ENCODE results near the gene RXFP2. TPM values are rescaled to one million over a fixed set of nuclear protein-coding genes. Genes with fewer than 3 reads are reported as not detected.
A peak's percentile ranks its signal among the peaks of the same experiment; 100 is the strongest.

RXFP2 gene
- total RNA-seq, 1 donor from 2014 or later: not detected

GRCh38 chr13:31772231-31772630, 32.9 kb downstream of the RXFP2 start:
- Mint-ChIP-seq H3K27ac (ENCODE audit: unreplicated experiment) (no peak overlapping the region), H3K27me3 (ENCODE audit: low read depth) (no peaks in the 10 kb centered on the region), H3K4me1 (ENCODE audit: low read depth) (peaks cover 38% of the 10 kb centered on the region), H3K4me3 (ENCODE audit: unreplicated experiment) (no peak overlapping the region), H3K9me3 (ENCODE audit: low read depth) (no peaks in the 10 kb centered on the region), H3K36me3 (ENCODE audit: low read depth) (no peaks in the 10 kb centered on the region)
- no peak for TF ChIP-seq CTCF (IDR thresholded peaks at IDR 0.05)
- DNase-seq (ENCODE audit: low spot score): no peak

DNA sequence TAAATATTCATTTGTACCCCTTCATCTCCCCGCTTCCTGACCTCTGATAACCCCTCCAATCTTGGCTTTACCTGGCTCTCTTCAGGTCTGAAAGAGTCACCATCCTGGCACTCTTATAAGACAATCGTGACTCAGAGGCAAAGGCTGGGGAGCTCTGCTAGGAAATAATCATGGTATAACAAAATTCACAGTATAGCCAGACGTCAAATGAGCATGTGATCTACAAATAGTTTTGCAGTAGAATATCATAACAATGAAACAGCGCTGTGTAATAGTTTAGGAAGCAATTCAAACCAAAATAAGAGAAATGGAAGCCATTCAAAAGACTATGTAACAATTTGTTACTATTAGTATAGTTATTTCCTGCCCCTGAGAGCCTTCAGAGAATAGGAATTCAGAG, 34.2 kb downstream of the RXFP2 start:
- no peaks in the 10 kb centered on the region for H3K27me3 Mint-ChIP-seq (ENCODE audit: low read depth)
- peak overlapping the region; percentile 55 for H3K27ac Mint-ChIP-seq (ENCODE audit: unreplicated experiment)
- H3K36me3 Mint-ChIP-seq (ENCODE audit: low read depth): no peaks in the 10 kb centered on the region
- DNase-seq (ENCODE audit: low spot score): no peak
- TF ChIP-seq CTCF (IDR thresholded peaks at IDR 0.05): no peak
- H3K4me1 Mint-ChIP-seq (ENCODE audit: low read depth): peaks cover 38% of the 10 kb centered on the region
- no peaks in the 10 kb centered on the region for H3K9me3 Mint-ChIP-seq (ENCODE audit: low read depth)
- no peak overlapping the region for H3K4me3 Mint-ChIP-seq (ENCODE audit: unreplicated experiment)

- Mint-ChIP-seq H3K9me3 (ENCODE audit: low read depth) (no peaks in the 10 kb centered on the region), H3K4me3 (ENCODE audit: unreplicated experiment) (no peak overlapping the region), H3K27ac (ENCODE audit: unreplicated experiment) (no peak overlapping the region), H3K27me3 (ENCODE audit: low read depth) (peaks cover 3% of the 10 kb centered on the region), H3K36me3 (ENCODE audit: low read depth) (no peaks in the 10 kb centered on the region), H3K4me1 (ENCODE audit: low read depth) (peaks cover 38% of the 10 kb centered on the region)
- no peak for TF ChIP-seq CTCF (IDR thresholded peaks at IDR 0.05)
- DNase-seq (ENCODE audit: low spot score): no peak
Observed at GRCh38 chr13:31774186-31774750, 34.9 kb downstream of the RXFP2 start.

- no peaks in the 10 kb centered on the region for H3K9me3 Mint-ChIP-seq (ENCODE audit: low read depth)
- H3K27me3 Mint-ChIP-seq (ENCODE audit: low read depth): peaks cover 5% of the 10 kb centered on the region
- no peak overlapping the region for H3K27ac Mint-ChIP-seq (ENCODE audit: unreplicated experiment)
- no peaks in the 10 kb centered on the region for H3K36me3 Mint-ChIP-seq (ENCODE audit: low read depth)
- H3K4me1 Mint-ChIP-seq (ENCODE audit: low read depth): peaks cover 38% of the 10 kb centered on the region
- no peak overlapping the region for H3K4me3 Mint-ChIP-seq (ENCODE audit: unreplicated experiment)
- no peak for TF ChIP-seq CTCF (IDR thresholded peaks at IDR 0.05)
- no peak for DNase-seq (ENCODE audit: low spot score)
Observed at GRCh38 chr13:31775148-31775547, 35.8 kb downstream of the RXFP2 start.

- Mint-ChIP-seq H3K4me3 (ENCODE audit: unreplicated experiment) (no peak overlapping the region), H3K27me3 (ENCODE audit: low read depth) (peaks cover 5% of the 10 kb centered on the region), H3K27ac (ENCODE audit: unreplicated experiment) (peak overlapping the region; percentile 80), H3K9me3 (ENCODE audit: low read depth) (no peaks in the 10 kb centered on the region), H3K36me3 (ENCODE audit: low read depth) (no peaks in the 10 kb centered on the region), H3K4me1 (ENCODE audit: low read depth) (peaks cover 38% of the 10 kb centered on the region)
- no peak for DNase-seq (ENCODE audit: low spot score)
- no peak for TF ChIP-seq CTCF (IDR thresholded peaks at IDR 0.05)
Observed at GRCh38 chr13:31775686-31776085, 36.4 kb downstream of the RXFP2 start.

Measured in chondrocyte (in vitro differentiated cells).